CD14-positive monocyte (primary cell): ENCODE results near the gene SCART1. TPM values are rescaled to one million over a fixed set of nuclear protein-coding genes. Genes with fewer than 3 reads are reported as not detected.

ENCODE experiments used
- DNase-seq, 3 donors: peaks; one replicate each; pipeline ENCODE4 v3.0.0-alpha.2; 2011 to 2022
- H2AFZ ChIP-seq: 2 replicates; pipeline ENCODE4 v1.6.0; 2012; ENCODE audit warnings: mild to moderate bottlenecking, low read depth, low read length, inconsistent platforms; ENCODE audit not compliant: insufficient read depth, poor library complexity, severe bottlenecking
- H3K27ac ChIP-seq, 2 donors: 1 replicate in 1 of 2; 2 replicates in 1 of 2; pipeline ENCODE4 v1.5.1; 2012 to 2013; ENCODE audit warnings: low read length in 2 of 2, control low read depth in 1 of 2, inconsistent platforms in 1 of 2, low read depth in 1 of 2, mild to moderate bottlenecking in 1 of 2
- H3K27me3 ChIP-seq, 2 donors: one replicate each; pipeline versions ENCODE4 v1.6.0 to v1.6.1; 2011 to 2013; ENCODE audit warnings: low read length in 2 of 2; ENCODE audit not compliant: control insufficient read depth in 2 of 2, insufficient read depth in 2 of 2
- H3K36me3 ChIP-seq, 2 donors: replicated peaks in 1 of 2; 1 replicate in 1 of 2; 2 replicates in 1 of 2; pipeline versions ENCODE4 v1.5.1 to v1.6.1; 2012 to 2013; ENCODE audit warnings: low read length in 2 of 2, control low read depth in 1 of 2, inconsistent platforms in 1 of 2, mild to moderate bottlenecking in 1 of 2; ENCODE audit not compliant: insufficient read depth in 2 of 2, control insufficient read depth in 1 of 2
- H3K4me1 ChIP-seq, 2 donors: 1 replicate in 1 of 2; 2 replicates in 1 of 2; pipeline versions ENCODE4 v1.5.1 to v1.6.1; 2012 to 2013; ENCODE audit warnings: low read length in 2 of 2, control low read depth in 1 of 2, inconsistent platforms in 1 of 2, mild to moderate bottlenecking in 1 of 2, moderate library complexity in 1 of 2; ENCODE audit not compliant: insufficient read depth in 2 of 2, control insufficient read depth in 1 of 2
- H3K4me2 ChIP-seq: replicated peaks from 2 replicates; pipeline ENCODE3; 2012; ENCODE audit warnings: low read length, moderate library complexity, mild to moderate bottlenecking; ENCODE audit not compliant: poor library complexity, severe bottlenecking; ENCODE audit errors: extremely low read depth
- H3K4me3 ChIP-seq, 3 experiments: fragments of 200-600 bp in 1 of 3; sonication (generic) in 1 of 3; replicated peaks in 1 of 3; 1 replicate in 2 of 3; 2 replicates in 1 of 3; pipeline ENCODE4 v1.5.1; 2011 to 2013; ENCODE audit warnings: low read length in 3 of 3, mild to moderate bottlenecking in 3 of 3, control low read depth in 2 of 3, low read depth in 2 of 3, inconsistent platforms in 1 of 3, moderate library complexity in 1 of 3
- H3K79me2 ChIP-seq: 2 replicates; pipeline ENCODE4 v1.6.0; 2012; ENCODE audit warnings: mild to moderate bottlenecking, control low read depth, inconsistent platforms, low read length, moderate library complexity; ENCODE audit not compliant: insufficient read depth
- H3K9ac ChIP-seq: 2 replicates; pipeline ENCODE4 v1.6.0; 2017; ENCODE audit warnings: low read length, mild to moderate bottlenecking; ENCODE audit not compliant: insufficient read depth, poor library complexity, severe bottlenecking
- H3K9me3 ChIP-seq, 2 donors: replicated peaks in 1 of 2; 1 replicate in 1 of 2; 2 replicates in 1 of 2; pipeline versions ENCODE4 v1.5.1 to v1.6.1; 2012 to 2013; ENCODE audit warnings: low read length in 2 of 2, control low read depth in 1 of 2; ENCODE audit not compliant: control insufficient read depth in 1 of 2, insufficient read depth in 1 of 2
- H4K20me1 ChIP-seq: 2 replicates; pipeline ENCODE4 v1.6.0; 2012; ENCODE audit warnings: mild to moderate bottlenecking, low read length, control low read depth, moderate library complexity; ENCODE audit not compliant: insufficient read depth
- H3K27ac Mint-ChIP-seq, 7 donors: one replicate each; pipeline ENCODE4 v1.8.0; 2020; ENCODE audit warnings: mild to moderate bottlenecking in 7 of 7, mixed read lengths in 7 of 7, moderate library complexity in 6 of 7, inconsistent platforms in 2 of 7
- H3K27me3 Mint-ChIP-seq, 3 donors: one replicate each; pipeline ENCODE4 v1.8.0; 2021 to 2022; ENCODE audit warnings: low read depth in 3 of 3, mild to moderate bottlenecking in 3 of 3, mixed read lengths in 3 of 3, moderate library complexity in 3 of 3, inconsistent platforms in 1 of 3
- H3K36me3 Mint-ChIP-seq, 2 donors: one replicate each; pipeline ENCODE4 v1.8.0; 2020; ENCODE audit warnings: mixed read lengths in 2 of 2, inconsistent platforms in 1 of 2, mild to moderate bottlenecking in 1 of 2
- H3K4me1 Mint-ChIP-seq: one replicate; pipeline ENCODE4 v1.8.0; 2020; ENCODE audit warnings: mild to moderate bottlenecking, mixed read lengths
- H3K4me3 Mint-ChIP-seq, 2 donors: one replicate each; pipeline ENCODE4 v1.8.0; 2020; ENCODE audit warnings: mild to moderate bottlenecking in 2 of 2, mixed read lengths in 2 of 2, moderate library complexity in 1 of 2
- H3K9me3 Mint-ChIP-seq, 7 donors: one replicate each; pipeline ENCODE4 v1.8.0; 2020 to 2022; ENCODE audit warnings: mixed read lengths in 7 of 7, mild to moderate bottlenecking in 6 of 7, moderate library complexity in 6 of 7, inconsistent platforms in 2 of 7
- CTCF ChIP-seq: fragments of 200-600 bp; IDR thresholded peaks from one replicate; pipeline ENCODE4 v1.8.0; 2022; ENCODE audit warnings: antibody characterized with exemption, mild to moderate bottlenecking
- WGBS: methylation state at CpG from one replicate; pipeline ENCODE4 v1.1.5; 2013; ENCODE audit warnings: missing lambda C conversion rate; ENCODE audit not compliant: insufficient coverage; 5-methylcytosine and 5-hydroxymethylcytosine counted together
- intact Hi-C, 2 donors: fragments of 100-400 bp; cut with micrococcal nuclease; formaldehyde crosslinking; loops; one replicate each; pipeline versions ENCODE4 v1.15.0 to v1.15.1; 2023
- polyA plus RNA-seq, 3 donors: library from polyadenylated mRNA; depleted of rRNA in 1 of 3; unstranded in 2 of 3; stranded (reverse) in 1 of 3; fragments of 300-500 nt in 2 of 3; fragments of >200 nt in 1 of 3; fragmentation: Illumina TruSeq in 2 of 3; gene quantifications; 1 replicate in 2 of 3; 2 replicates in 1 of 3; pipeline ENCODE4 v1.2.3, GENCODE V29; 2012 to 2021

The SCART1 gene
- polyA plus RNA-seq, 3 donors = 1.1 TPM; not detected in 2

DNA sequence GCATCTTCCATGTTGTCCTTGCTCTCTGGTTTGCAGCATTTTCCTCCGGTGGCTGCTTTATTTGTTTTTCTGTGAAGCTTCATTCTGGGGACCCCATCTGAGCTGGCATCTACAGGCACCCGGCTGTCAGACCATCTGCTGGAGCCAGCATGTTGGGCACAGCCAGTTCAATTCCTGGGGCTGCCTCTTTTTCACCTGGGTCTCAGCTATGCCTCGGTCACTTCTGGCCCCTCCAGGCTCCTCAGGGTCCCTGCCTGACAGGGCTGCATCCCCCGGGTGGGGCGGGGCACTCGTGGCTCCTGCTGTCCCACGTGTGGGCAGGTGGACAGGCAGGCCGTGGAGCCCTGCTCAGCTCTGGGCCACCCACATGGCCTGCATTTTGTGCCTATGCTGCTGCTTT lies 8.1 kb downstream of the SCART1 start:
- H3K9me3 ChIP-seq = peaks cover 0 to 3% of the 10 kb centered on the region in 2 donors
- H3K27me3 Mint-ChIP-seq = peaks cover 4 to 12% (median 7%) of the 10 kb centered on the region in 3 donors
- H3K36me3 ChIP-seq = no peaks in the 10 kb centered on the region
- no peaks in the 10 kb centered on the region for H3K4me1 ChIP-seq
- no peak overlapping the region for H3K4me3 Mint-ChIP-seq
- no peaks in the 10 kb centered on the region for H3K79me2 ChIP-seq
- no peak overlapping the region for H3K27ac ChIP-seq
- no peak overlapping the region for H3K27ac Mint-ChIP-seq
- H3K4me3 ChIP-seq = no peak overlapping the region
- H3K4me2 ChIP-seq = no peak overlapping the region
- H3K36me3 Mint-ChIP-seq = no peaks in the 10 kb centered on the region
- 79% methylated on average over 8 of the region's 8 CpGs for WGBS
- DNase-seq = no peak
- H2AFZ ChIP-seq = no peak overlapping the region
- no peaks in the 10 kb centered on the region for H3K4me1 Mint-ChIP-seq
- no peak overlapping the region for H3K9ac ChIP-seq
- intact Hi-C loops = no loop called here
- H3K27me3 ChIP-seq = peaks cover 0 to 2% of the 10 kb centered on the region in 2 donors
- H3K9me3 Mint-ChIP-seq = peaks cover 2 to 12% (median 6%) of the 10 kb centered on the region in 7 donors
- no peak for TF ChIP-seq CTCF
- H4K20me1 ChIP-seq = no peaks in the 10 kb centered on the region

DNA sequence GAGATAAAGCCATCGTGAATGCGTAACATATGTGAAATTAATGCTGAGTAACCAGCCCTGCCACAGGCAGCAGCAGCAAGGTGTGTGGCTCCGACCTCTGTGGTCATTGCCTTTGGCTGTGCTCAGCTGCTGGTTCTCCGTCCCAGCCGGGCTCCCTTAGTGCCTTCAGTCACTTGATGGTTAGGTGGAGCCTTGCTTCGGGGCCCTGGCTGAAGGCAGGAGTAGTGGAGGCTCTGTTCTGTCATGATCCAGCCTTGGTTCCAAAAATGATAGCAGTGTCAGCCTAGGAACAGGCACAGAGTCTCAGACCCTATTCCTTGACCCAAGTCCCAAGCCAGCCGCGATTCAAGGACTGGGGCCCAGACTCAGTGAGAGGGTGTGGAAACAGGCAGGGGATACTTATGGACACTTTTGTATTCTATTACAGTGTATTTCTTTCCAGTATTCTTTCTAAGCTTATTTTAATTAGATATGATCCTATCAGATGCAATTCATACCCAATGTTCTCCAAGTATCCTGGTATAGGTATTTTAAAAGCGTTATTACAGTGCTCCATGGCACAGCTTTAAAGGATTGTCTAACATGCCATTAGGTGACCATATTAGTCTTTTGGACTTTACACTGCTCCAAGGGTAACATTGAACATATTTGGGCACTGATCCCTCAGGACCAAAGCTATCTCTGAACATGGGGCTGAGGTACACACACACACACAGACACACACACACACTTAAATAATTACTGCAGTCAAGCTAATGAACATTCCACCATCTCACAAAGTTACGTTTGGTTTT lies 9.0 kb downstream of the SCART1 start:
- no peaks in the 10 kb centered on the region for H3K4me1 ChIP-seq
- no peak overlapping the region for H2AFZ ChIP-seq
- no peaks in the 10 kb centered on the region for H4K20me1 ChIP-seq
- no peak for TF ChIP-seq CTCF
- H3K79me2 ChIP-seq = no peaks in the 10 kb centered on the region
- DNase-seq = no peak
- H3K4me3 Mint-ChIP-seq = no peak overlapping the region
- intact Hi-C loops = no loop called here
- peaks cover 2 to 14% (median 7%) of the 10 kb centered on the region in 7 donors for H3K9me3 Mint-ChIP-seq
- H3K27me3 Mint-ChIP-seq = peaks cover 4 to 12% (median 7%) of the 10 kb centered on the region in 3 donors
- no peak overlapping the region for H3K4me3 ChIP-seq
- H3K27ac ChIP-seq = no peak overlapping the region
- H3K36me3 Mint-ChIP-seq = no peaks in the 10 kb centered on the region
- no peak overlapping the region for H3K27ac Mint-ChIP-seq
- H3K9me3 ChIP-seq = peaks cover 0 to 3% of the 10 kb centered on the region in 2 donors
- WGBS = 98% methylated on average over 6 of the region's 10 CpGs
- no peaks in the 10 kb centered on the region for H3K4me1 Mint-ChIP-seq
- no peaks in the 10 kb centered on the region for H3K36me3 ChIP-seq
- peaks cover 0 to 2% of the 10 kb centered on the region in 2 donors for H3K27me3 ChIP-seq
- no peak overlapping the region for H3K9ac ChIP-seq
- no peak overlapping the region for H3K4me2 ChIP-seq
